ENCODE data around the gene RACGAP1. TPM values are rescaled to one million over a fixed set of nuclear protein-coding genes. Genes with fewer than 3 reads are reported as not detected.

The RACGAP1 gene
- total RNA-seq, 1 experiment from 2014 or later = 147 TPM

GRCh38 chr12:49984476-49985359, 40.6 kb downstream of the RACGAP1 start:
- BruUV-seq (replicated peaks) = no TSS peak
- TF ChIP-seq CTCF (IDR thresholded peaks at IDR 0.05) = no peak
- no peak for TF ChIP-seq POLR2AphosphoS5 (IDR thresholded peaks at IDR 0.05; ENCODE audit: low read depth, low read length)
- no peak for TF ChIP-seq REST (IDR thresholded peaks at IDR 0.05; ENCODE audit: insufficient read depth in 1 of 2, low read depth in 2 of 2, low read length in 1 of 2)
- no peak for TF ChIP-seq SIN3A (IDR thresholded peaks at IDR 0.05; ENCODE audit: borderline replicate concordance, insufficient read depth, low read depth, low read length)
- TF ChIP-seq TCF7L2 (IDR thresholded peaks at IDR 0.05; ENCODE audit: low read depth, low read length) = no peak
- in situ Hi-C loops (cut with HindIII; ENCODE audit: low pct_unique_long_range_greater_than_20kb, low sequenced_read_pairs) = no loop called here
- H3K36me3 ChIP-seq (ENCODE audit: control insufficient read depth, insufficient read depth, low read length) = peaks cover 11% of the 10 kb centered on the region
- ATAC-seq (peak; percentile 20; the same call in 1 of the 2 replicates), DNase-seq (ENCODE audit: low read depth, low spot score) (no peak)
- intact Hi-C loops (cut with micrococcal nuclease; ENCODE audit: unreplicated experiment) = no loop called here
- H3K27me3 ChIP-seq (ENCODE audit: control insufficient read depth, insufficient read depth, low read length) = no peaks in the 10 kb centered on the region
- ChIA-PET POLR2A (no interaction called here), CTCF (no interaction called here)
- H3K4me1 ChIP-seq (ENCODE audit: control insufficient read depth, insufficient read depth, low read length) = peaks cover 4% of the 10 kb centered on the region
- H3K9me3 ChIP-seq (ENCODE audit: control insufficient read depth, insufficient read depth, low read depth, low read length) = no peaks in the 10 kb centered on the region
- no peak overlapping the region for H3K4me3 ChIP-seq (ENCODE audit: low read depth in 2 of 2, low read length in 2 of 2)
- H3K27ac ChIP-seq (ENCODE audit: low read length) = no peak overlapping the region

- H3K4me1 ChIP-seq (ENCODE audit: control insufficient read depth, insufficient read depth, low read length) = peaks cover 4% of the 10 kb centered on the region
- ATAC-seq = peak; percentile 69
Measured at GRCh38 chr12:49983892-49984291, 41.4 kb downstream of the RACGAP1 start.

More at GRCh38 chr12:49983892-49984291, 41.4 kb downstream of the RACGAP1 start:
- no peak for TF ChIP-seq POLR2AphosphoS5 (IDR thresholded peaks at IDR 0.05; ENCODE audit: low read depth, low read length)
- no peak for TF ChIP-seq SIN3A (IDR thresholded peaks at IDR 0.05; ENCODE audit: borderline replicate concordance, insufficient read depth, low read depth, low read length)
- TF ChIP-seq TCF7L2 (IDR thresholded peaks at IDR 0.05; ENCODE audit: low read depth, low read length) = no peak
- TF ChIP-seq REST (IDR thresholded peaks at IDR 0.05; ENCODE audit: insufficient read depth in 1 of 2, low read depth in 2 of 2, low read length in 1 of 2) = no peak
- TF ChIP-seq CTCF (IDR thresholded peaks at IDR 0.05) = no peak
- intact Hi-C loops (cut with micrococcal nuclease; ENCODE audit: unreplicated experiment) (no loop called here), in situ Hi-C loops (cut with HindIII; ENCODE audit: low pct_unique_long_range_greater_than_20kb, low sequenced_read_pairs) (no loop called here)
- no TSS peak for BruUV-seq (replicated peaks)
- DNase-seq (ENCODE audit: low read depth, low spot score) = no peak
- H3K36me3 ChIP-seq (ENCODE audit: control insufficient read depth, insufficient read depth, low read length) = peaks cover 6% of the 10 kb centered on the region; the same call in 1 of the 2 replicates
- H3K27ac ChIP-seq (ENCODE audit: low read length) = peak overlapping the region; percentile 31; the same call in 1 of the 2 replicates
- no peaks in the 10 kb centered on the region for H3K9me3 ChIP-seq (ENCODE audit: control insufficient read depth, insufficient read depth, low read depth, low read length)
- POLR2A ChIA-PET = no interaction called here
- CTCF ChIA-PET = interaction anchor here (0.7 kb wide), 1 partner anchor 128 kb away, joined by 4 read pairs; the partner anchor contains the start of gene COX14
- H3K27me3 ChIP-seq (ENCODE audit: control insufficient read depth, insufficient read depth, low read length) = no peaks in the 10 kb centered on the region
- H3K4me3 ChIP-seq (ENCODE audit: low read depth in 2 of 2, low read length in 2 of 2) = no peak overlapping the region
